GM18517 (cell line): ENCODE results near the gene PLPPR1.

Experiments
- ATAC-seq: cut with Tn5 transposase; IDR thresholded peaks from one replicate; pipeline ENCODE4 v1.9.1; 2021; ENCODE audit warnings: mild to moderate bottlenecking, moderate library complexity; ENCODE audit not compliant: unreplicated experiment

The PLPPR1 gene

GRCh38 chr9:101372327-101373118 is 344.0 kb downstream of the PLPPR1 start:
- ATAC-seq, result no peak
